Superior temporal gyrus (tissue), 1 donor: Measurements from ENCODE around the gene TRPV2.
"Not testable (repeated sequence)": the region's sequence is repeated elsewhere in the genome, so short reads cannot be mapped to it uniquely, and the experiment has no call there.

Source experiments
- DNase-seq: peaks from one replicate; pipeline ENCODE4 v3.0.0-alpha.2; 2016; ENCODE audit errors: extremely low spot score

TRPV2 gene, protein sequence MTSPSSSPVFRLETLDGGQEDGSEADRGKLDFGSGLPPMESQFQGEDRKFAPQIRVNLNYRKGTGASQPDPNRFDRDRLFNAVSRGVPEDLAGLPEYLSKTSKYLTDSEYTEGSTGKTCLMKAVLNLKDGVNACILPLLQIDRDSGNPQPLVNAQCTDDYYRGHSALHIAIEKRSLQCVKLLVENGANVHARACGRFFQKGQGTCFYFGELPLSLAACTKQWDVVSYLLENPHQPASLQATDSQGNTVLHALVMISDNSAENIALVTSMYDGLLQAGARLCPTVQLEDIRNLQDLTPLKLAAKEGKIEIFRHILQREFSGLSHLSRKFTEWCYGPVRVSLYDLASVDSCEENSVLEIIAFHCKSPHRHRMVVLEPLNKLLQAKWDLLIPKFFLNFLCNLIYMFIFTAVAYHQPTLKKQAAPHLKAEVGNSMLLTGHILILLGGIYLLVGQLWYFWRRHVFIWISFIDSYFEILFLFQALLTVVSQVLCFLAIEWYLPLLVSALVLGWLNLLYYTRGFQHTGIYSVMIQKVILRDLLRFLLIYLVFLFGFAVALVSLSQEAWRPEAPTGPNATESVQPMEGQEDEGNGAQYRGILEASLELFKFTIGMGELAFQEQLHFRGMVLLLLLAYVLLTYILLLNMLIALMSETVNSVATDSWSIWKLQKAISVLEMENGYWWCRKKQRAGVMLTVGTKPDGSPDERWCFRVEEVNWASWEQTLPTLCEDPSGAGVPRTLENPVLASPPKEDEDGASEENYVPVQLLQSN

DNA sequence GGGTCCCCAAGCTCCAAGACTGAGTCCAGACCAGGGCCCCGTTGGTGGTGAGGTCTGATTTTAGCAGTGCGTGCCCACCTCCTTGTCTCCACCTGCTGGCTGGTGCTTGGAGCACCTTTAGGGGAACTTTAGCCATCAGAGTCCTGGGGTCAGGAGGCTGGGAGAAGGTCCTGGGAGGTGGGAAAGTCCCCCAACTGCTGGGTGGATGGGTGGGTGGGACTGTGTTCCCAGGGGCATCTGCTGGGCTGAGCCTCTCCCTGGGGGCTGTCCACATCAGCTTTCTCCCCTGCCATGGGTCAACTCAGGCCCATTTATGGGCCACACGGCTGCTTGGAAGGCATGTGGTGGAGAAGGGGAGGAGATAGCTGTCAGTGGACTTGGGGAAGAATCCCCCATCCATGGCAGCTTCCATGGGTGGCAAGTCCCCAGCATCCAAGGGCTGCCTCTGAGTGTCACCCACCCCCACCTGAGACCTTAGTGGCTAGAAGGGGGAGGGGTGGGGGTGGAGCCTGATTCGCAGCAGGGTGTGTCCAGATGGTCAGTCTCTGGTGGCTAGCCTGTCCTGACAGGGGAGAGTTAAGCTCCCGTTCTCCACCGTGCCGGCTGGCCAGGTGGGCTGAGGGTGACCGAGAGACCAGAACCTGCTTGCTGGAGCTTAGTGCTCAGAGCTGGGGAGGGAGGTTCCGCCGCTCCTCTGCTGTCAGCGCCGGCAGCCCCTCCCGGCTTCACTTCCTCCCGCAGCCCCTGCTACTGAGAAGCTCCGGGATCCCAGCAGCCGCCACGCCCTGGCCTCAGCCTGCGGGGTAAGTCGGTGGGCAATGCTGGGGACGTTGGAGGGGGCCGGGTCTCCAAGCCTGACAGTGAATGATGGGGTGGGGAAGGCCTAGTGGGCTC, at the start of gene TRPV2:
TSS of gene TRPV2 (plus strand) at position 541 of the 894 bp plus-strand sequence. CDS start 2,098 bp downstream, outside the sequence.
- no peak for DNase-seq

DNA sequence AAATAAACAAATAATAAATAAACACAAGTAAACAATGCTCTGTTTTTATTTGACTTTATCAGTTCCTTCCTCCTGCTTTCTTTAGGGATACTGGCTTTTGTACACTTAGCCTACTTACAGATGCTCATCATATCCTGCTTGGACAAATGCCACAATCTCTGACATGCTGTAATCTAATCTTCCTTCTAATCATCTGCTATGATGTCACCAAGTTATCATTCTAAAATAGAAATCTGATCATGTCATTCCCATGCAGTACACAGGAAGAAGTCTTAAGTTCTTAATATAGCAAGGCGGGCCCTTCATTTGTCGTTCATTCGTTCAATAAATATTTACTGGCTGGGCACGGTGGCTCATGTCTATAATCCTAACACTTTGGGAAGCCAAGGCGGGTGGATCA, 43.6 kb upstream of the TRPV2 start:
- DNase-seq: no peak

DNA sequence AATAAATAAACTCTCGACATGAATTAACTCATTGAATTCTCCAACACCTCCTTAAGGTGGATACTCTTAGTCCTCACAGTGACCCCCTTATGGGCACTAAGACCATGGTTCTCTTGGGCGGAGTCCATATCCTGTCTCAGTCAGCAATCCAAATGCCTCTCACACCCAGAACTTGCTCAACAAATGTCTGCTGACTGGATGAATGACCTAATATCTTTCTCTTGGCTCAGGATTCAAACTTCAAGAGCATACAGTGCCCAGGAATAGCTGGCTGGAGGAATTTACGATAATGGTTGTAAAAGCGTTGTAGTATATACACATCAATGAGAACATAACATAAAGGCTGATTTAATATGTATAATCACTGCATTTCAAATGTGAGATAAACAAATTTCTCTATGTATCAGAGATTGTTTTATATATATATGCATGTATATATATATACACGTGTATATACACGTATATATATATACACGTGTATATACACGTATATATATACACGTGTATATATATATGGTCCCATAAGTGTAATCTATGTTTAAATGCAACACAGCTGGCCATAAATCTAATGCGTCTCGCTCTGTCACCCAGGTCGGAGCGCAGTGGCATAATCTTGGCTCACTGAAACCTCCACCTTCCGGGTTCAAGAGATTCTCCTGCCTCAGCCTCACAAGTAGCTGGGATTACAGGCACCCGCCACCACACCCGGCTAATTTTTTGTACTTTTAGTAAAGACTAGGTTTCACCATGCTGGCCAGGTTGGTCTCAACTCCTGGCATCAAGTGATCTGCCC, 41.0 kb upstream of the TRPV2 start:
- no peak for DNase-seq

DNA sequence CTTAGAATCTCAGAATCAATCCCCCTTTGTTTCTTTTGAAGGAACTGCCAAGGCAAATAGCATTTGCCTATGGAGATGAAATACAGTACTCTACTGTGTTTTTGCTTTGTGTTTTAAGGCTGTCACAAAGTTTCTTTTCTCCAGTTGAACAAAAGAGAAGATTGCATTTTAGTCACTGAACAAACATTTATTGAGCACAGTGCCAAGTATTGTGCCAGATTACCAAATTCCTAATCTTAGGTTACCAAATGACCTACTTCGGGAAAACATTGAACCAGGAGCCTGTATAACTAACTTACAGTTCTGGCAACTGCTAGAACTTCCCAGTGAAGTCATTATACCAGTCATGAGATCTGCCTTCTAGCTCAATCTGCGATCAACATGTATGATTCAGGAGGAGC, 37.4 kb upstream of the TRPV2 start:
- peak; percentile 92 for DNase-seq

DNA sequence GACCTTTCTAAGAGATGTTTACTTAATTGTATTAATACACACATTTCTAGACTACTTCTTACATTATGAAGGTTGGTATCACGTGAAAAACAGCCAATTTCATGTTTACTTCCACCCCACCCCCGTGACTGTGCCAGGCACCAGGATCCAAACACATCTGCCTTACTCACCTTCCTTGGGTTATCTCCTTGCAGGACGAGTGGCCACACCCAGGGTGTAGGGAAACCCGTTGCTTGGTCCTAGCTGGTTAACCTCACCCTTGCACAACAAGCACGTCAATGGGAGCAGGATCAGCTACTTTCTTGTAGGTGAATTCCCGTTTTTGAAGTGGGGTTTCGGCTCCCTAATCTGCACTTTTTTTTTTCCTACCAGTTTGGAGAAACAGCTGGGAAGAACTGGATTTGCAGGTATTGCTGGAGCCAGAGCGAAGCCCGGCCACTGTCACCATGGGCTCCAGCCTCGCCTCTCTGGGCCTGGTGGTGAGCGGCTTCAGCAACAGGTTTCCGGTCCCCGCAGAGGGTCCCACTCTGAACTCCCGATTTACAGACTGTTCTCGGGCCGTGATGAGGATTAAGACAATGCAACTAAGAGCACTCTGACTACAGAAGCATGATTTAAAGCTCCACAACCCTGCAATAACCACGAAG, 36.6 kb upstream of the TRPV2 start:
- peak; percentile 58 for DNase-seq

DNA sequence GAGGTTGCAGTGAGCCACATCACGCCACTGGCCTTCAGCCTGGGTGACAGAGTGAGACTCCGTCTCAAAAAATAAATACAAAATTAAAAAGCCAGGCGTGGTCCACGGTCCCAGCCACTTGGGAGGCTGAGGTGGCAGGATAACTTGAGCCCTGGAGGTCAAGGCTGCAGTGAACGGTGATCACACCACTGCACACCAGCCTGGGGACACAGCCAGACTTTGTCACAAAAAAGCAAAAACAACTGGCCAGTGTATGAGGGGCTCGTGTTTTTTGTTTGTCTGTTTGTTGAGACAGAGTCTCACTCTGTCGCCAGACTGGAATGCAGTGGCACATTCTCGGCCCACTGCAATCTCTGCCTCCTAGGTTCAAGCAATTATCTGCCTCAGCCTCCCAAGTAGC, 35.7 kb upstream of the TRPV2 start:
- no peak for DNase-seq

DNA sequence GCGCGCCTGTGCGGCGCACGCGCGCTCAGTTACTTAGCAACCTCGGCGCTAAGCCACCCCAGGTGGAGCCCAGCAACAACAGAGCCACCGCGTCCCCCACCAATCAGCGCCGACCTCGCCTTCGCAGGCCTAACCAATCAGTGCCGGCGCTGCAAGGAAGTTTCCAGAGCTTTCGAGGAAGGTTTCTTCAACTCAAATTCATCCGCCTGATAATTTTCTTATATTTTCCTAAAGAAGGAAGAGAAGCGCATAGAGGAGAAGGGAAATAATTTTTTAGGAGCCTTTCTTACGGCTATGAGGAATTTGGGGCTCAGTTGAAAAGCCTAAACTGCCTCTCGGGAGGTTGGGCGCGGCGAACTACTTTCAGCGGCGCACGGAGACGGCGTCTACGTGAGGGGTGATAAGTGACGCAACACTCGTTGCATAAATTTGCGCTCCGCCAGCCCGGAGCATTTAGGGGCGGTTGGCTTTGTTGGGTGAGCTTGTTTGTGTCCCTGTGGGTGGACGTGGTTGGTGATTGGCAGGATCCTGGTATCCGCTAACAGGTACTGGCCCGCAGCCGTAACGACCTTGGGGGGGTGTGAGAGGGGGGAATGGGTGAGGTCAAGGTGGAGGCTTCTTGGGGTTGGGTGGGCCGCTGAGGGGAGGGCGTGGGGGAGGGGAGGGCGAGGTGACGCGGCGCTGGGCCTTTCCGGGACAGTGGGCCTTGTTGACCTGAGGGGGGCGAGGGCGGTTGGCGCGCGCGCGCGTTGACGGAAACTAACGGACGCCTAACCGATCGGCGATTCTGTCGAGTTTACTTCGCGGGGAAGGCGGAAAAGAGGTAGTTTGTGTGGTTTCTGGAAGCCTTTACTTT, 34.5 kb upstream of the TRPV2 start, which contains the start of gene UBB:
TSS of gene UBB (plus strand) at position 452 of the 856 bp plus-strand sequence. CDS start 817 bp downstream, outside the sequence.
- DNase-seq: peak; percentile 98

DNA sequence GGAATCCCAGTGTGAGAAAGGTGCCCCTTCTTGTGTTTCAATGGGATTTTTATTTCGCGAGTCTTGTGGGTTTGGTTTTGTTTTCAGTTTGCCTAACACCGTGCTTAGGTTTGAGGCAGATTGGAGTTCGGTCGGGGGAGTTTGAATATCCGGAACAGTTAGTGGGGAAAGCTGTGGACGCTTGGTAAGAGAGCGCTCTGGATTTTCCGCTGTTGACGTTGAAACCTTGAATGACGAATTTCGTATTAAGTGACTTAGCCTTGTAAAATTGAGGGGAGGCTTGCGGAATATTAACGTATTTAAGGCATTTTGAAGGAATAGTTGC, 33.9 kb upstream of the TRPV2 start:
- peak; percentile 56 for DNase-seq

DNA sequence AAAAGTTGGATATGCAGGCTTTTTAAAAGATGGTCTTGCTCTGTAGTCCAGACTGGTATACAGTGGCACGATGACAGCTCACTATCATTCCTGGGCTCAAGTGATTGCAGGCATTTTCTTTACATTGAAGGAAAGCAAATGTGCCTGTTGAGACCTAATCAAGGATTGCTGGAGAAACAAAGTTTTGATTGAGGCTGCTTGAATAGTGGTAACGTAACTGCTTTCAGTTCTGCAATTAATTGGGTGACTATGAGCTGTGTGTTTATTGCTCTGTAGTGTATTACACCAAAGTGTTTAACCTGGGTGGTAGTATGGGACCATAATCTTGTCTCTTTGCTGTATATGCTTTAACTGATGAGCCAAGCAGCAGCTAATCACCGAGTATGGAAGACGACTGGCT, 32.2 kb upstream of the TRPV2 start:
- DNase-seq: no peak

DNA sequence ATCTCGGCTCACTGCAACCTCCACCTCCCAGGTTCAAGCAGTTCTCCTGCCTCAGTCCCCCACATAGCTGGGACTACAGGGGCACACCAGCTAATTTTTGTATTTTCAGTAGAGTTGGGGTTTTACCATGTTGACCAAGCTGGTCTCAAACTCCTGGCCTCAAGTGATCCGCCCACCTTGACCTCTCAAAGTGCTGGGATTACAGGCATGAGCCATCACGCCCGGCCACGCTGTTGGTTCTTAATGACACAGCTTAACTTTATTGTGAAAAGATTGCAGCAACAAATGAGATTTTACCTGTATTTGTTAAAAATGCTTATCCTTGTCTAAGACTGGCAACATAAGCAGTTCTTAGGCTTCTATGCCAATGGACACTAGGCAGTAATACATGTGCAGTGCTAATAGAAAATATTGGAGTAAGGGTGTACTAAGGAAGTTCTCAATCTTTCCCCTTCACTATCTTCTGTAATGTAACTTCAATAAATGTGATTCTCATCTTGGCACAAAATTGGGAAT, 31.5 kb upstream of the TRPV2 start:
- no peak for DNase-seq

DNA sequence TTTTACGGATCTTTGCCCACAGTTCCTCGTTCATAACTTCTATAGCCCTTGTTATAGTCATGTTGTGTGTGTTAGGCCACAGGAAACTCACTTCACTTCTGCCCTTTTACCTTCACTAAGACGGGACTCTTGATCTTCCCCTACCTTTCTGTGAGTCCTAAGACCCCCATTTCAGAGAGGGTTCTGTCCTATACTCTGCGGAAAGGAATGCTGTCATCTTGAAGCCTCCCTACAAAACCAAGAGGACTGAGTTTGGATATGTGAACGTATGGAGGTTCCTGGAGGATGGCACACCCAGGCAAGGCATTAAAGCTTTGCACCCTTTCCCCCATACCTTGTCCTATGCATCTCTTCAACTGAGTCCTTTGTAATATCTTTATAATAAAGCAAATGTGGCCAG, 30.8 kb upstream of the TRPV2 start:
- DNase-seq: no peak

DNA sequence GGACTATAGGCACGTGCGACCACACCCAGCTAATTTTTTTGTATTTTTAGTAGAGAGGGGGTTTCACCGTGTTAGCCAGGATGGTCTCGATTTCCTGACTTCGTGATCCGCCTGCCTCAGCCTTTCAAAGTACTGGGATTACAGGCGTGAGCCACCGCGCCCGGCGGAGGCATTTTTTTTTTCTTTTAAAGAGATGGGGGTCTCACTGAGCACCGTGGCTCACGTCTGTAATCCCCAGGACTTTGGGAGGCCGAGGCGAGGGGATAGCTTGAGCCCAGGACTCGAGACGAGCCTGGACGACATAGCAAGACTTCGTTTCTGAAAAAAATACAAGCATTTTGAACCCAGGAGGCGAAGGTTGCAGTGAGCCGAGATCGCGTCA, 29.3 kb upstream of the TRPV2 start:
- DNase-seq: not testable (repeated sequence)

DNA sequence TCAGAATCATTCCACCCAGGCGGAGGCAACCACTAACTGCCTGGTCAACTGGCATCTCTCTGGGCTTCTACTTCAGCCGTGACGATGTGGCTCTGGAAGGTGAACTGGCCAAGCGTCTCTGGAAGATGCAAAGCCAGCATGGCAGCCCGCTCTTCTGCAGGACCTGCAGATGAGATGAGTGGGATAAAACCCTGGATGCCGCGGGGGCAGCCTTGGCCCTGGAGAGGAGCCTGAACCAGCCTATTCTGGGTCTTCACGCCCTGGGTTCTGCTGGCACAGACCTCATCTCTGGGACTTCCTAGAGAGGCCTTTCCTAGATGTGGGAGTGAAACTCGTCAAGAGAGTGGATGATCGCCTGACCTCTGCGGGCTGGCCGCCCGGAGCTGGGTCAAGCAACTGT, 23.9 kb upstream of the TRPV2 start:
- no peak for DNase-seq

DNA sequence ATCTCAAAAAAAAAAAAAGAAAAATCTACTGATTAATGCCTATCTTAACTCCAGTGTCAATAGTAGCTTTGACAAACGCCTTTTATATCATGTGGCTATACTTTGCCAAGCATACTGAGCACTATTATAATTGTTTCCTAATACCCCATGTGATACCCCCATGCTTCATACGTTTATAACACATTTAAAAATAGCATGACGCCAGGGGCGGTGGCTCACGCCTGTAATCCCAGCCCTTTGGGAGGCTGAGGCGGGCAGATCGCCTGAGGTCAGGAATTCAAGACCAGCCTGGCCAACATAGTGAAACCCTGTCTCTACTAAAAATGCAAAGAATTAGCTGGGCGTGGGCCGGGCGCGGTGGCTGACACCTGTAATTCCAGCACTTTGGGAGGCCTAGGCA, 22.9 kb upstream of the TRPV2 start:
- not testable (repeated sequence) for DNase-seq

DNA sequence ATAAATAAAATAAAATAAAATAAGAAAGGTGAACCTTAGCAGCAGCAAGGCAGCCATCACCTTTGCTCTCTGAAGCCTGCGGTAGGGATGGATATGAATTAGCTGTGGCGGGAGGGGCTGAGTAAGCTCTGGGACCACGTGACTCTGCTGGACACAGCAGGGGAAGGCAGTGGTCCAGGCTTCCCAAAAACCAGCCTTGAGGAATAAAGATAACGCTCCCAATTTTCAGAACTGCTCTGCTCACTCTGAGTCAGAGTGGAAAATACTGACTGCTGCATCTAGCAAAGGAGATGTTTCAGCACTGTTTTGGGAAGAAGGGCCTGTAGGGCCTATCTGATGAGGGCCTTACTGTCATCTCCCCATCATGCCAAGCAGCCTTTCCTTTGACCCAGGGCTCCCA, 19.5 kb upstream of the TRPV2 start:
- not testable (repeated sequence) for DNase-seq

DNA sequence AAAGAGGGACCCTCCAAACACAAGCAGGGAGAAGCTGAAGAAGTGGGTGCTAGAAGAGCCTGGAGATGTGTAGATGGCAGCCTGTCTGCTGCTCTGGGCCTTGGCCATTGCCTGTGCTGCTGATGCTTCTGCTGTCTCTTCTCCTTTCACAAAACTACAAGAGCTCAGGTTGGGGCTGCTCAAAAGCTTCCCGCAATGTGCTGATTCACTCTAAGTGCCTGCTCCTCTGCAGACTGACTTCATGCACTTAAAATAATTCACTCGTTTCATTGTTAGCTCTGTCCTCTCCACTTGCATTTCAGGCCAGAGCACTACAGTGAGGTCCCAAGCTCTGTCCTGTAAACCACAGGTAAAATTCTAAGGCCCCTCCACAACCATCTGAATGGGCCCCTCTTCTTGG, 18.7 kb upstream of the TRPV2 start:
- DNase-seq: peak; percentile 45

DNA sequence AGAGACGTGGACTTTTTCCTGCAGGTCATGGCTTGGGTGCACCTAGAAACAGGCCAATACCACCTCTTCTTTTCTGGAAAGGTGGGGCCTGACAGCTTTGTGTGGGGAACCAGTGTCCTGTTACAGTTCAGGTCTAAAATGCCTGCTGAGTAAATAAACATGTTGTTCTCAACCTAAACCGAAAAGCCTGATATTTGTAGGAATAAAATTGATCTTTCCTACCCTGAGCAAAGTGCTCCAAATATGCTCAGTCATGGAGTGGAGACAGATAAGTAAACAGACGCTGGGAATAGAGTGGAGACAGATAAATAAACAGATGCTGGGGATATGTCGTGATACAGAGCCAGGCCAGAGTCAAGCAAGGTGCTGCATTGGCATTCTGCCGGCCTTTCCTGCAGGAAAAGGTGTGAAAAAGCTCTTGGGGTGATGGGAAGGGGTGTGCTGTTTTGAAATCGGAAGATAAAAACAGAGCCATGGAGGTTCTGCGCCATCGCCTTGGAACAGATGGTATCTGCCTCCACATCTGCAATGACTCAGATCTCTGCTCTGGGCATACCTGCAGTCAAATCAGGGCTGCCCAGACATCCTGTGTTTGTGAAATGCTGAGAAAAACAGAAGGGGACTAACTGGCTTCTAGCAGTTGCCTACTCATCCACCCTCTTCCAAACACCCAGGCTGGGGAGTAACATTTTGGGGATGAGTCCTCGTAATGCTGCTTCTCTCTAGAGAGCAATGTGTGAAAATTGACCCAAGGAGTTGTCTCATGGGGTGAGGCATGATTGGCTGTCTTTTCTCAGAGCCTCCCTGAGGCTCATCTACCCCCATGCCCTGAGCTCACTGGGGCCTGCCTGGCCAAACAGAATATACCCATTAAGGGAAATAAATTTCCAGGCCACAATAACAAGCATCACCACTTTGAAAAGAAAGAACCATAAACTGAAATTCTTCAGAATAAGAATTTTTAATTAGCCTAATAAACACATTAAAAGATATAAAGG, 16.8 kb upstream of the TRPV2 start:
- DNase-seq: peak; percentile 29

DNA sequence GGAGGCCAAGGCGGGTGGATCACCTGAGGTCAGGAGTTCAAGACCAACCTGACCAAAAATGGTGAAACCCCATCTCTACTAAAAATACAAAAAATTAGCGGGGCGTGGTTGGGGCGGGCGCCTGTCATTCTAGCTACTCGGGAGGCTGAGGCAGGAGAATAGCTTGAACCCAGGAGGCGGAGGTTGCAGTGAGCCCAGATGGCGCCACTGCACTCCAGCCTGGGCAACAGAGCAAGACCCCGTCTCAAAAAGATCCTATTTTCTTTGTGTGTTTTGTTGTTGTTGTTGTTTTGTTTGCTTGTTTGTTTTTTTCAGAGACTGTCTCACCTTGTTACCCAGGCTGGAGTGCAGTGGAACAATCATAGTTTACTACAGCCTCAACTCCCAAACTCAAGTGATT, 11.5 kb upstream of the TRPV2 start:
- not testable (repeated sequence) for DNase-seq
